ENCODE measurements around the gene DIS3L2.

DIS3L2 gene

DNA sequence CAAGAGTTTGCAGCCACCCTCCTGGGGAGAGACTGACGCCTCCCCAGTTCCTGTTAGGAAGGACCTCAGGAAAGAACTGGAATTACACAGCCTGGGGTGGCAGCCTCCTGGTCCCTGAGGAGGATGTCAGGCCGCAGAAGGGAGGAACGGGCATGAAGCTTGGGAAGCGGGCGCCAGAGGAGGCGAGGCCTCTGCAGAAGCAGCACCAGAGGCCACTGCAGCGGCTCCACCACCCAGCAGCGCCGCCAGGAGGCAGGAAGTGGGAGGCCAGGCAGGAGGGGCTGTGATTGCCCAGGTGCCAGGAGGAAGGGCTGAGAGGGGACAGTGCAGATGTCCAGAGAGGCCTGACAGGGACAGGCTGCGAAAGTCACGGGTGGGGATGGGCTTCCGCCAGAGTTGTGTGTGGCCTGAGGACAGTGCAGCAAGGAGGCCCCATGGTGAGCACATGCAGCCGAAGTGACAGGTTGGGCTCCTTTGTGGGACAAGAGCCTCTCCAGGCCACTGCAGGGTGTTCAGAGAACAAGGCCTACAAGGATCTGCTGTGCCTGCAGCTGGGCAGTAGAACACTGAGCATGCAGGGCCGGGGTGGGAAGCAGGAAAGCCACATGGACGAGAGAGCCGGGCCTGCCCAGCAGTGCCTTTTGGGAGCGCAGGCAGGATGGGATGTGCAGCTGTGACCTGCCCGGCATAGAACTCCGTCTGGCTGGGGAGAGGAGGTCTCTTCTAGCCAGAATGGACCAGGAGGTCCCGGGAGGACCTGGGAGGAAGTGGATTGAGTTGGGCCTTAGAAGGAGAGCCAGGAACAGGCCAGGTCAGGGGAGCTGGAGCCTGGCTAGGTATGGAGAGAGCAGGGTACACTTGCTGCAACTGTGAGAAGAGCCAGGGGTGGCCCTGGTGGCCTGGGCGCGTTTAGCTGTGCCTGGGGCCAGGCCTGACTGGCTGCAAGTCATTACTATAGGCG is 377.9 kb downstream of the DIS3L2 start:
- in situ Hi-C loops (cut with HindIII; ENCODE audit: low sequenced_read_pairs), result no loop called here
- TF ChIP-seq, protein P1, sequence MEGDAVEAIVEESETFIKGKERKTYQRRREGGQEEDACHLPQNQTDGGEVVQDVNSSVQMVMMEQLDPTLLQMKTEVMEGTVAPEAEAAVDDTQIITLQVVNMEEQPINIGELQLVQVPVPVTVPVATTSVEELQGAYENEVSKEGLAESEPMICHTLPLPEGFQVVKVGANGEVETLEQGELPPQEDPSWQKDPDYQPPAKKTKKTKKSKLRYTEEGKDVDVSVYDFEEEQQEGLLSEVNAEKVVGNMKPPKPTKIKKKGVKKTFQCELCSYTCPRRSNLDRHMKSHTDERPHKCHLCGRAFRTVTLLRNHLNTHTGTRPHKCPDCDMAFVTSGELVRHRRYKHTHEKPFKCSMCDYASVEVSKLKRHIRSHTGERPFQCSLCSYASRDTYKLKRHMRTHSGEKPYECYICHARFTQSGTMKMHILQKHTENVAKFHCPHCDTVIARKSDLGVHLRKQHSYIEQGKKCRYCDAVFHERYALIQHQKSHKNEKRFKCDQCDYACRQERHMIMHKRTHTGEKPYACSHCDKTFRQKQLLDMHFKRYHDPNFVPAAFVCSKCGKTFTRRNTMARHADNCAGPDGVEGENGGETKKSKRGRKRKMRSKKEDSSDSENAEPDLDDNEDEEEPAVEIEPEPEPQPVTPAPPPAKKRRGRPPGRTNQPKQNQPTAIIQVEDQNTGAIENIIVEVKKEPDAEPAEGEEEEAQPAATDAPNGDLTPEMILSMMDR (IDR thresholded peaks at IDR 0.05; ENCODE audit: low read depth, low read length), result peak; percentile 37

DNA sequence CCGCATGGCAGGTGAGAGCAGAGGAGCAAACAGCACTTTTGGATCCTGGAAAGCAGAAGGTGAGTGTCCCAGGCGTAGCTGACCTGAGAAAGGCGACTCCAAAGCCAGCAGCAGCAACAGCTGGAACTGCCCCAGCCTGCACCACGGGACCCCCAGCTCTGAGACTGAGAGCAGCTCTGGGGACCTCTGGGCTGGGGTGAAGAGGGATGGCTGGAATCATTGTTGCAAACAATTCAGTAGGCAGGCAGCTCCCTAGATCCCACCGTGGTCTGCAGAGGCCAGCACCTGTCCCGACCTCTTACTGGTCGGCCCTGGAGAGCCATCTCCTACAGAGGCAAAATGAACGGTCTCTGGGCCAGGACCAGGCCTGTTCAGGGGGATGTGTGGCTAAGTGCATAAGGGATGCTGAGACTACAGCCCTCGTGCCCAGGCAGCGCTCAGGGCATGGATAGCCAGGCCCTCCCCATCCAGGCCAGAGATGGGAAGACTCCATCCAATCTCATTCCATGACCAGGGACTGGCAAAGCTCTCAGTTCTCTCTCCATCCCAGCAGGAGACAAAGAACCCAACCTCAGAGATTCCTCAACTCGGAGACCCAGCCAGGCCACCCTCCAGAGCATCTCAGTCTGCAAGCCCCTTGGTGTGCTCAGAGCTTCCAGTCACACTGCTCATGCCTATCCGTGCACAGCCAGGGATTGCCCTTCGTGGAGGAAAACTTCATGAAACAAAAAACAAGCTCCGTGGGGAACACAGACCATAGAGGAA is 378.8 kb downstream of the DIS3L2 start:
- in situ Hi-C loops (cut with HindIII; ENCODE audit: low sequenced_read_pairs), result no loop called here

More for the DNA sequence above, 377.9 kb downstream of the DIS3L2 start:
- no peak for DNase-seq (ENCODE audit: low read depth, low spot score)
- H3K4me3 ChIP-seq (ENCODE audit: low read depth, low read length), result no peak overlapping the region

DNA sequence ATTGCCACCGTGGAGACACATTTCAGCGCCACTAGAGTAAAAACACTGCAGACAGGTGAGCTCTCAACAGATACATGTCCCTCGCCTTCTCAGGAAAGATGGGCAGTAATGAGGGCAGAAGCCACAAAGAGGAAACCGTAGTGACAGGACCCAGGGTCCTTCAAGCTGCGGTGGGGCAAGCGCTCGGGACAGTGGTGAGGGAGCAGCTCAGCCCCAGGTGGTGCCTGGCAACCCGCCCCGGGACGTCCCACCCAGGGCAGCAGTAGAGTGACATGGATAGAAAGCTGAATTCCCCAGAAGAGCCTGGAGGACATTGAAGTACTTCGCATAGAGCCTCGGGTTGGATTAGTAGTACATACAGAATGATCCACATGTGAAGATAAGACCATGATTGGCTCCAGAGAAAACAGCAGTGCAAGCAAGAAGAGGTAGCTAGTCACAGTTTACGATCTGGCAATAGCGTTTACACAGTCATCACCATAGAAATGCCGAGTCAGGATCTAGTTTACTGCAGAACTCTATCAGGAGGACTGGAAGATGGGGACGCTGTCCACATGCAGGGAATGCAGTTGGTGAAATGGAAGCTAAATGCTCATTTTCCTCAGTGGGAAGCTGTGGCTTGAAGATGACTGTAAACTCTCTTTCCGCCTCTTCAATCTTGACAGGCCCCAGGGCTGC is 379.7 kb downstream of the DIS3L2 start:
- no peak overlapping the region for H3K4me3 ChIP-seq (ENCODE audit: low read depth, low read length)
- TF ChIP-seq, protein P1 (IDR thresholded peaks at IDR 0.05; ENCODE audit: low read depth, low read length), result no peak
- DNase-seq (ENCODE audit: low read depth, low spot score), result no peak
- in situ Hi-C loops (cut with HindIII; ENCODE audit: low sequenced_read_pairs), result no loop called here

More for the DNA sequence above, 378.8 kb downstream of the DIS3L2 start:
- TF ChIP-seq, protein P1 (IDR thresholded peaks at IDR 0.05; ENCODE audit: low read depth, low read length), result no peak
- H3K4me3 ChIP-seq (ENCODE audit: low read depth, low read length), result no peak overlapping the region
- no peak for DNase-seq (ENCODE audit: low read depth, low spot score)

DNA sequence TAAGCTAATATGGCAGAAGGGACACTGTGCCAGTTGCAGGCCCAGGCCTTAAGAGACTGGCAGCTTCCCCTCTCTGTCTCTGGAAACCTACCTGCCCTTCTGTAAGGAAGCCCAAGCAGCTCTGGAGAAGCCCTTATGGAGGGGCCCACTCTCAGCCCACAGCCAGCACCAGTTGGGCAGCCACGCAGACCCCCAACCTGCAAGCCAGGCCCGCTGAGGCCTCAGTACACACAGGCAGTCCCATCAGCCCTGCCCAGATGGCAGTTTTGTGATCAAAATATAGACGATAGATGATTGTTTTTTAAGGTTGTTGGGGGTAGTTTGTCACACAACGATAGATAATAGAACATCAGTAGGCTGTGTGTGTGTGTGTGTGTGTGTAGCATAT is 380.2 kb downstream of the DIS3L2 start:
- in situ Hi-C loops (cut with HindIII; ENCODE audit: low sequenced_read_pairs), result no loop called here
- no peak for DNase-seq (ENCODE audit: low read depth, low spot score)
- H3K4me3 ChIP-seq (ENCODE audit: low read depth, low read length), result no peak overlapping the region
- TF ChIP-seq, protein P1 (IDR thresholded peaks at IDR 0.05; ENCODE audit: low read depth, low read length), result no peak

DNA sequence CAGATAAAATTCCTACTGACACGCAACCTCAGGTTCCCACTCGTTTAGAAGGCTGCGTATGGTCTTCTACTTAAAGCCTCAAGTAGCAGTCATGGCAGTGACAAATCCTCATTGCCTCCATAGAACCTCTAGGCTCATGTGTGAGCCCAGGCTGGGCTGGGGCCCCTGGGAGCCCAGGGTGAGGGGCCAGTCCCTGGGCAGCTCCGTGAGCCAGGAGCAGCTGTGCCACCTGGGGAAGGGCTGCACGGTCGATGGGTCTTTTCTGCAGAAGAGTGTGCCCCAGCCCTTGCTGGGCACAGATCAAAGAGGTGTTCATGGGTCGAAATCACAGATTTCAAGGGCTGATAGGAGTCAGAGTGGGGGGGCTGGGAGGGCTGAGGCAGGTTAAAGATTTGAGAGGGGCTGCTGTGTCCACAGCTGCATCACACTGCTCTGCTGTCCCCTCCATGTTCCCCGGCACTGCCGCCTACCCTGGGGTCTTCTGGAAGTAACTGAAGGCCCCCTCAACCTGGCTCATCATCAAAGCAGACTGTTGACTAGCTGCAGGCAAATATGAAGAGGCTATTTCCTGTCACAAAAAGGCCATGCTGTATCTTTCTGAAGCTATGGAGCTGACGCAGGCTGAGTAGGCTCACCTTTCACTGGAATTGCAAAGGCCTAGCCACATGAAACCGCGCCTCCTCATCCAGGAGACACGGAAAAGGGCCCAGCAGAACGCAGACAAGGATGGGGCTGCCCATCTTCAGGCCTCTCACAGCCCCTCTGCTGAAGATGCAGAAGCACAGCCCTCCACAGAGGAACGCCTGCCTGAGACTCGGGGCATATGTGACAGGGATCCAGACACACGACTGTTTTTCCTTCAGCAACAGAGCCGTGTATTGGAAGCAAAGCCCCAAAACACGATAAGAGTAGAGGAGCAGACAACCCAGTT is 381.4 kb downstream of the DIS3L2 start:
- in situ Hi-C loops (cut with HindIII; ENCODE audit: low sequenced_read_pairs), result no loop called here
- no peak for DNase-seq (ENCODE audit: low read depth, low spot score)
- no peak overlapping the region for H3K4me3 ChIP-seq (ENCODE audit: low read depth, low read length)
- TF ChIP-seq, protein P1 (IDR thresholded peaks at IDR 0.05; ENCODE audit: low read depth, low read length), result no peak
